GM12875 (cell line): Measurements from ENCODE around the gene PLB1.

ENCODE experiments used
- H3K4me3 ChIP-seq: one replicate; pipeline ENCODE4 v1.5.1; 2011; ENCODE audit warnings: low read depth, low read length, control low read depth
- CTCF ChIP-seq: IDR thresholded peaks from 2 replicates; pipeline ENCODE4 v1.5.1; 2011; ENCODE audit warnings: low read depth, mild to moderate bottlenecking, control low read depth, inconsistent platforms, low read length, moderate library complexity, borderline replicate concordance; ENCODE audit not compliant: insufficient read depth

The PLB1 gene

GRCh38 chr2:28674062-28674712 lies 178.3 kb downstream of the PLB1 start:
- H3K4me3 ChIP-seq = no peak overlapping the region
- no peak for TF ChIP-seq CTCF

- TF ChIP-seq CTCF = no peak
Measured at GRCh38 chr2:28674713-28675068, 178.8 kb downstream of the PLB1 start.

DNA sequence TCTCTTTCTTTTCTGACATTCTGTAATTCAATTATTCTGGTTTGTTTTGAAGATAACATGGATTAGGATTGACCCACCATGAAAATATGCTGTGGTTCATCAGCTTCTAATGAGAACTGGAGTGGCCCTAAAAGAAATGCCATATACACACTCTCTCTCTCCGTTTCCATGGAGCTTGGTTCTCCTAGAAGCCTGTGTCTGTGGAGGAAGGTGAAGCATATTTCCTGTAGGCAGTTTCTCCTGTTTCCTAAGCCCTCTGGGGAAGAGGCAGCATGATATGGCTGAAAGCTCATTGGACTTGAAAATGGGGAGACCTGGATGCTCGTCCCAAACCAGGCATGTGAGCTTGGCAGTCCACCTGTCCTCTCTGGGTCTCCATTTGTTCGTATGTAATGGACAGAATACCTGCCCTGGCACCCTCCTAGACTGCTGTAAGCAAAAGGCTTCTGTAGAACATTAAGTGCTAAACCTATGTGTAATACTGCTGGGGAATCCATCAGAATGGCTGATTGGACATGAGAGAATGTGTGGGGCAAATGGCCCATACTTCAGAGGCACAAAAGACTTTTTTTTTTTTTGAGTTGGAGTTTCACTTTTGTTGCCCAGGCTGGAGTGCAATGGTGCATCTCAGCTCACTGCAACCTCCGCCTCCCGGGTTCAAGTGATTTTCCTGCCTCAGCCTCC lies 180.4 kb downstream of the PLB1 start:
- no peak for TF ChIP-seq CTCF
- no peak overlapping the region for H3K4me3 ChIP-seq

More at GRCh38 chr2:28674713-28675068, 178.8 kb downstream of the PLB1 start:
- no peak overlapping the region for H3K4me3 ChIP-seq

- no peak overlapping the region for H3K4me3 ChIP-seq
- no peak for TF ChIP-seq CTCF
Measured at GRCh38 chr2:28678175-28678855, 182.5 kb downstream of the PLB1 start.

DNA sequence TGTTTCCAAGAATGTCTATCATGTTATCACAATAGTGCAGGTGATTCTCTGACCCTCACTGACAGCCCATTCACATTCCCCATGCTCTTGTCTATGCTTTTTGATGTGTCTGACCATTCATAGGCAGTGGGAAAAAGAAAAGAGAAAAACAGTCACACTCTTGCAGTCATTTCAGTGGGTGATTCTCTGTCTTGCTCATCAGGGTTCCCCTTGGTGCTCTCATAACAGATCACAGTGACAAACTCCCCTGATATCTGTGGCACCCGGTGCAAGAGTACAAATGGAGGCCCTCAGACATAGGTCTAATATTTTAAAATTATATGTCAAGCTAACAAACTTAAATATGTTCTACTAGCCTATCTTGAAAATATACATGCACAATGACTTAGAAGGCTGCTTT lies 183.1 kb downstream of the PLB1 start:
- no peak overlapping the region for H3K4me3 ChIP-seq
- no peak for TF ChIP-seq CTCF

DNA sequence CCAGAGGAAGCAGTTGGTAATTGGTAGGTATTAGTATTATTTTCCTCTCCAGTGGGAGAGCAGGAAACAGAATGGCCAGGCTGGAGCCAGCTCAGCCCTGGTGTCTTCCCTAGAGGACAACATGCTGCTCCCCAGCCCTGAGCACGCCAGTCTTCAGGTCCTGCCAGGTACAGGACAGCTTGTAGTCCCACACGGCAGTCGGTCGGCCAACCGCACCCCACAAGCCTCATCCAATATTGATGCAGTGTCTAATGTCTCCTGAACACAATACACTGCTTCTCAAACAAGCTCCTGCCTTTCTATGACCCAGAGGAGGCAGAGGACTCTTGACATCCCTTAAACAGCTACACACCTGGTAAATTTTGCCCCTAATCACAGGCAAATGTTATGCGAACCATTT lies 184.8 kb downstream of the PLB1 start:
- TF ChIP-seq CTCF = no peak

More for the DNA sequence above, 184.8 kb downstream of the PLB1 start:
- H3K4me3 ChIP-seq = no peak overlapping the region
